ENCODE results near the gene TTLL5.
A peak's percentile ranks its signal among the peaks of the same experiment; 100 is the strongest.

The TTLL5 gene

DNA sequence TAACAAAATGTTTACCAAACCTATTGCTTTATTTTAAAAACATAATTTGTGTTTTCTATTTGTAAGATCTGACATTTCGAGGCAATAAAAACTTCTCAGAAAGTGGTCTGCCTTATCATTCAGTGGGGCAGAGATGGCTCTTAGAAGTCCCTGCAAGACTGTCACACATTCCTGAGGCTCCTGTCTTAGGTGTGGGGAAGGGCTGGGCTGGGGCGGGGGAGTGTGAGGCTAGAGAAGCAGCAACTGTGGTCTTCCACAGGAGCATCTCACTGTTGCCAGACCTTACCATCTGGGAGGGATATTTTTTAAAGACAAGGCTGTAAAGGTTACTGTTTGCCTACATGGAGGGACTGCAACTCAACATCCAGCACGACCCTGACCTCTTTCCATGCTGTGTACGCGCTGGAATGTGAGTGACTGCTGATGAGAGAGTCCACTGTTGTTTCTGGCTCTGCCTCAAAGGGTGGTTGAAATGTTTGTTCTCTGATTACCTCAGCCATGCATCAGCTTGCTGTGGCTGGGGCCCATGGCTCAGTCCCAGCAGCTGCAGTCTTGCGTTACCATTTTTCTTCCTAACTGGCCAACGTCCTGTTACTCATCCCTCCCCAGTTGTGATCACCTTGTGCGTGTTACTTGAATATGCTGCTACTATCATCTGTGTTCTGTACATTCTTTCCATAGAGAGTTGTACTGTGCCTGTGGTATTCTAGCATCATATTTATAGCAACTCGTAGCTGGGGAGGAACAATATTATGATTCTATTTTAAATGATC, 12.8 kb upstream of the TTLL5 start:
- DNase-seq, result peak in 5 of 42 donors; percentile 7 to 35 (median 15)
- intact Hi-C loops (cut with DNase I), result no loop called here

DNA sequence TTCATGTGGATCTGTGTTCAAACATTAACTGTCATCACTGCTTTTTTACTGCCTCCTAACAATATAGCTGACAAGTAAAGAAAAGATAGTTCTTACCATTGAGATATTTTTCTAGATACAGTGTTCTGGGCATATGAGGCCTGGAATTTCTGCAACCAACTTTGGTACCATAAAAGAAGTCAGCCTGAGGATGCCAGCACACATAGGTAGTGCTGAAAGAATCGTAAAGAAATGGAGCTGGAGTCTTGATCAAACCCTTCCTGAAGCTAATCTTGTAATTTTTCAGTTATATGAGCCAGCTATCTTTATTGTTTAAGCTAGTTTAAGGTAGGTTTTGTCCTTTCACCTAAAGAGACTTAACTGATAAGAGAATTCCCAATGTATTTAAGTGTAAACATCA, 11.7 kb upstream of the TTLL5 start:
- no peak for DNase-seq
- intact Hi-C loops (cut with DNase I), result no loop called here

DNA sequence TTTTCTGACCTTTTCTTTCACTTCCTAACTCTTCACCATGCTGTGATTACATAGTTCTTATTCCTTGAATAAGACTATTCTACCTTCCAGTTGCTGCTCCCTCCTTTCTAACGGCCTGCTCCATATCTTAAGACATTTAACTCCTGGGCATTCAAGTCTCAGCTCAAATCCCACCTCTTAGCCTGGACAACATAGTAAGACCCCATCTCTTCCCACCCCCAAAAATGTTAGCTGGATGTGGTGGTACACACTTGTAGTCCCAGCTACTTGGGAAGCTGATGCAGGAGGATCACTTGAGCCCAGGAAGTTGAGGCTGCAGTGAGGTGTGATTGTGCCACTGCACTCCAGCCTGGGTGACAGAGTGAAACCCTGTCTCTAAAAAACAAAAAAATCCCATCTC, 11.3 kb upstream of the TTLL5 start:
- intact Hi-C loops (cut with DNase I), result no loop called here
- no peak for DNase-seq

DNA sequence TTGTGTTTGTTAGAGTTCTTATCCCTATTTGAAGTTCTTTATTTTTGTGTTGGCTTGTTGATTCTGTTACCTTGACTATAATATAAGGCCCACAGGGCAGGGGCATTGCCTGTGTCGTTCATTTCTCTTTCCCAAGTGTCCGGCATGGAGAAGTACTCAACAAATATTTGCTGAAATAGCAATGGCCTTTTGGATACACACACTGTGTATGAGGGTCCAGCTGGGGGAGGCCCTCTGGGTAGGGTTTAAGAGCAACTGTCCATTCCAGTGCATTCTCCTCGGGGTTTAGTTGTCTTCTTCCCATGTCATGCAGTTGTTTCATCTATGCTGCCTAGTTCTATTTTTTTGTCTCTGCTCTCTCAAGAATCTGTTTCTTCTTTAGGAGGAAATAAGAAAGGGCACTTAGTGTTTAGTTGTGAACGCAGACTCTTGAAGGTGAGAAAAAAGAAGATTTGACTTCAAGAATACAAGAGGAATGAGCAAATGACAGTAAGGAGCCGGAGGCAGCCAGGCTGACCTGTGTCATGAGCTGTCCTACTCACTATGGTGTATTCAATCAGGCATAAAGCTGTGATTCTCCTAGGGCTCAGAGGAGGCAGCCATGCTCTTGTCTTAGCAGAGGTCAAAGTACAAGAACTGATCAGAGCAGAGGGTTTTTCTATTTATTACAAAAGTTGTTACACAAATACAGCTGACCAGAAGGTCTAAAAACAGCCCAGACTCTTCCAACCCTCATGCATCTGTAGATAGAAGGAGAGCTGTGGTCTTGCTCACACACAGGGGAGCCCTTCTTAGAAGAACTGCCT, 10.6 kb upstream of the TTLL5 start:
- no peak for DNase-seq

DNA sequence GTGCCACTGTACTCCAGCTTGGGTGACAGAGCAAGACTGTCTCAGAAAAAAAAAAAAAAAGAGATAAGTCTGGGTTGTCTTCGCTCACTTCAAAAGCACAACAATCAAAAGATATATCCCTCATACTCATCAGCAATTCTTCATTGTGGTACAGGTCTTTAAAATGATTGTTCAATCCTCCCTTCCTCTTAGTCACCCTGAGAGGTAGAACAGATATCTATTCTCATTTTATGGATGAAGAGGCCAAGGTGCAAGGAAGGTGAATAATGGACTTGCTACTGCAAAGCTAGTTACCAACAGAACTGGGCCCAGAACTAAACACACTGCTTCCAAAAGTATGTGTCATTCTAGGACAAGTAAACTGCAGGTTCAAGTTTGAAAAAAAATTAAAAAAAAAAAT, 7.5 kb upstream of the TTLL5 start:
- intact Hi-C loops (cut with DNase I), result no loop called here
- no peak for DNase-seq

More for the DNA sequence above, 10.6 kb upstream of the TTLL5 start:
- intact Hi-C loops (cut with DNase I), result no loop called here

DNA sequence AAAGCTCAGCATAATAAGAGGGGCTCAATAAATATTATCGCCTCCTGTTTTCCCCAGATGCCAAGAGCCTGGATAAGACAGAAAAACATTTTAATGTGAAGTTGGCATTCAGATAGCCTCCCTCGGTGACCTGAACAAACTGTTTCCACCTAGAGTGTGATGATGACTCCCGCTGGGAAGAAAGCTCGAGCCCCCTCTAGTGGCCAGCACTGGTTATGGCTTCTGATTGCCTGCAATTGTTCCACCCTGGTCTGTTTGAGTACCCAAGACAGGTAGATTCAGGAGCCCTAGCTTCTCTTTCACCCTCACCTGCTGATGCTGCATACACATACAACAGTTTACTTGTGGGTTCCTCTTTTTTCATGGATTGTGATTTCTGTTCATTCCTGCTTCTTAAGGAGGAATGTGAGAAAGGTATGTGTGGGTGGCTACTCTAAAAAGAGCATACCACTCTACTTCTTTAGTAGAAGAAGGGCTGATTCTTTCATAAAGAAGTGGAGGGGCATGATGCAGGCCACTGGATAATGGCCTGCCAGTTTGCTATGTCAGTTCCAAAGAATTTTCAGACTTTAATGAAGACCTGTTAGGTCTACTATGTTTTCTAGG, 6.8 kb upstream of the TTLL5 start:
- intact Hi-C loops (cut with DNase I), result loop anchor here (2.0 kb wide), 1 partner anchor 77 kb away; no protein-coding TSS in a partner anchor
- peak; percentile 70 to 94 (median 87) for DNase-seq

DNA sequence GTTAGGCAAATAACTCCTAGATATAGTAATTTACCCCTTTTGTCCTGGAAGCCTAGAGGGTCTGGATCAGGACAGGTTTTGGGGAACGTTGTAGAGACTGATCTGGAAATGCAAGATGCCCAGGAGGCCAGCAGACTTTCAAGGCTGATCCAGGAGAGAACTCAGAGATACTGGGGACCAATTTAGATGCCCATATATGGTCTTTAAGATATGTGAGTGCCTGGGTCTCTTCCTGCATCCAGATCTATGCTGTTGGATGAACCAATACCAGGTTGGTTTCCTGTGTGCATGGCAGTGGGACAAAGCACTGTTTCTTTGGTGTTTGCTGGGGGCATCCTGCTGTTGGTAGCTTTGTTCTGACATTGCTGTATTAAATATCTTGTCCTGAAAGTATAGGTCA, 5.8 kb upstream of the TTLL5 start:
- intact Hi-C loops (cut with DNase I), result loop anchor here (2.0 kb wide), 1 partner anchor 78 kb away; no protein-coding TSS in a partner anchor
- no peak for DNase-seq

DNA sequence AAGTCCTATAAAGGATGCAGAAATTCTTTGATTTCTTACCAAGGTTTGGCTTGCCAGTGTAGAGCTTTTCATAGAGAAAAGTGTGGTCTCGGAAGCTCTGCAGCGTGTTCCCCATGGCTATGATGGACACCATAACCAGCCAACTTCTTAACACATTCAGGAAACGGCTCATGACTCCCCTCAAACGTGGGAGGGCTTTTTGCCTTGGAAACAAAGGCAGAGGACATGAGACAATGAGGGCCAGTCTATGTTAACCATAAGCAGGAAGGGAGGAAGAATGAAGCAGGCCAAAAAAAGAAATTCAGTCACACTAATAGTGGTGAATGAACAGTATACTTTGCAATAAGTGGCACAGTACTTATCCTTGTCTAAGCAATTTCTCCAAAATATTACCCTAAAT, 3.7 kb upstream of the TTLL5 start:
- intact Hi-C loops (cut with DNase I), result no loop called here

DNA sequence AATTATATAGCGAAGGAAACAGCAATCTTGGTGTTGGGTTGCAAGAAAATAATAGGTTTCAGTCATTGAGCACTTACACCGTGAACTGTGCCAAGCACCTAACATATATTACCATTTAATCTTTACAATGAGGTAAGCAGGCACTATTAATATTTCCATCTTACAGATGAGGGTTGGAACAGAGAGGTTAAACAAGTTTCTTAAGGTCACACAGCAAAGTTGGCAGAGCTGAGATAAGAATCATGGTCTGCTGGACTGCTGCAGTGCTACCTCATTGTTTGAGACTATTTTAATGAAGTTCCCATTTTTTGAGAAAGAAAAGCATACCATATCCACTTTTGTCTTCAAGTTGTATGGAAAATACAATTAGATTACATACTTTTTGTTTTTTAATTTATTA, 2.1 kb upstream of the TTLL5 start:
- intact Hi-C loops (cut with DNase I), result no loop called here
- no peak for DNase-seq

More for the DNA sequence above, 3.7 kb upstream of the TTLL5 start:
- no peak for DNase-seq

DNA sequence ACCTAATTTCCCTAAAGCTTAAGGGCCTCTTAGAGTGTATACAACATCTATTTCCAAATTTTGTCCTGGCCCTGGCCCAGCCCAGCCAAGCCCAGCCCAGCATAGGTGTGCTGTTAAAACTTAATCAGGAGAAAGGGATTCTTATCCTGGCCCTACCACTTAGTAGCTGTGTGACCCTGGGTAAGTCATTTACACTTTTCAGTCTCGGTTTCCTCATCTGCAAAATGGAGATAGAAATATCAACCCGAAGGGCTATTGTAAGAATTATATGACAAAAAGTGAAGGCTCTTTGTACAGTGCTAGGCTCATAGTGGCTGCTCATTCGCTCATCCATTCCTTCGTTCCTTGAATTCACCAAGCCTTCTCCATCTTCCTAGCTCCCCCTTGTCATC, 812 bp upstream of the TTLL5 start:
- intact Hi-C loops (cut with DNase I), result no loop called here
- no peak for DNase-seq

DNA sequence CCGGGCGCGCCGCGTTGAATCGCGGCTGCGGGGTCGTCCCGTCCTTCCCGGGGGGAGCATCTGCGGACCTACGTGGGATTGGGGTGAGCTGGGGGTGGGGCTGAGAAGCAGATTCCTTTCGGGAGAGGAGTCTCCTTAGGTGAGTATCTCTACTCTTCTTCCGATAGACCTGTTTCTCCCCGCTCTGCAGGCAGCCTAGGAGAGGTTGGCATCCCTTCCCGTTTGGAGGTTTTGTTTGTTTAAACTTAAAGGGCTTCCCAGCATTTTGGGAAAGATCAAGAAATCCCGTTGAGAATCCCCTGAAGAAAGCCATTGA, 411 bp downstream of the TTLL5 start:
- intact Hi-C loops (cut with DNase I), result no loop called here
- no peak for DNase-seq

DNA sequence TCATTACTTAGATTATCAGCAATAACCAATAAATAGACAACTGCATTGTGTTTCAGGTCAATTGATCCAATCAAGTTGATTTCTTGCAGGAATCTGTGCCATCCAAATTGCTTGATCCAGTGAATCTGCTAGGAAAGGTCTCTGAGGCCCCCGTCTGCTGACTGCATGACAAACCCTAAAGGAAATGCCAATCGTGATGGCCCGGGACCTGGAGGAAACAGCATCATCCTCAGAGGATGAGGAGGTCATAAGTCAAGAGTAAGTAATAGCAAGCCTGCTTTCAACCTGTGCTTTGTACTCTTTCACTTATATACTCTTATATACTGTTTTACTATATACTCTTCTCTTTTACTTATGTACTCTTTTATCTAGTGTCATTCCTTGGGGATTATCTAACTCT, 1.9 kb downstream of the TTLL5 start:
- DNase-seq, result no peak
- intact Hi-C loops (cut with DNase I), result no loop called here

DNA sequence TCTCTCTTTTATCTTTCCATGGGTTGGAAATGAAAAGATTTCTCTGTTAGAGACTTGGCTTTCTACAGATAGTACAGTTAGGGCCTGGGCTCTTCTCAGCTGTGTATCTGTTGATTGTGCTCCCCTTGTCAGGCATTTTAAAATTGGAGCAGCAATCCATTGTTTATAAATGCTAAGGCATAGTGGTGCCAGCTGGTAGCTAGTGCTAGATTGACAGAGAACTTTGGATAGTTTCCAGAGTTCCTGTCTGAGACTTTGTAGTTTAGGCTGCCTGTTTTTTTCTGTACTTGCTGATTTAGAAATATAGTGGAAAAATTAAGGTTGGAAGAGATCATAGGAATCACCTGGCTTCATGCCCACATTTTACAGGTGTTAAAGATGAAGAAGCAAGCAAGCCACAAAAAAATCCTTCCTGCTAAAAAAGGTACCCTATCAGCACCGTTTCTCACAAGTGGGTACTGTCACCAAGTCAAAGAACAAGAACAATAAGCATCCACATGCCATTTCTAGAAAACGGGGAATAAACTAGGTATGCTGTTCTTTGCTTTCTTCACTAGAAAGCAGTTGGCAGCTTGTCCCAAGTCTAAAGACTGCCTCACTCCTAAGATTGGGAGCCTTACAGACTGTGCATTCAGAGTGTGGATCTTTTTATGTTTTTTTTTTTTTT, 6.2 kb downstream of the TTLL5 start:
- intact Hi-C loops (cut with DNase I), result no loop called here
- peak in 3 of 42 donors; percentile 11 to 28 (median 26) for DNase-seq

DNA sequence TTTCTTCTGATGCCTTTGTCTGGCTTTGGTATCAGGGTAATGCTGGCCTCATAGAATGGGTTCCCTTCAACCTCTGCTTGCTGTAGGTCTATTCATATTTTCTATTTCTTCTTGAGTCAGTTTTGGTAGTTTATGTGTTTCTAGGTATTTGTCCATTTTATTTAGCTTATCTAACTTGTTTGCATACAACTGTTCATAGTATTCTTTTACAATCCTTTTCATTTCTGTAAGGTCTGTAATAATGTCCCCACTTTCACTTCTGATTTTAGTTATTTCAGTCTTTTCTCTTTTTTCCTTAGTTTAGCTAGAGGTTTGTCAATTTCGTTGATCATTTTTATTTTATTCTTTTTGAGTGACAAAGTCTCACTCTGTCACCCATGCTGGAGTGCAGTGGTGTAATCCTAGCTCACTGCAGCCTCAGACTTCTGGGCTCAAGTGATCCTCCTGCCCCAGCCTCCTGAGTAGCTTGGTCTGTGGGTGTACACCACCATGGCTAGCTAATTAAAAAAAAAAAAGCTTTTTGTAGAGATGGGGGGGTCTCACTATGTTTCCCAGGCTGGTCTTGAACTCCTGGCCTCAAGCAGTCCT, 11.7 kb downstream of the TTLL5 start:
- DNase-seq, result no peak
- intact Hi-C loops (cut with DNase I), result no loop called here

DNA sequence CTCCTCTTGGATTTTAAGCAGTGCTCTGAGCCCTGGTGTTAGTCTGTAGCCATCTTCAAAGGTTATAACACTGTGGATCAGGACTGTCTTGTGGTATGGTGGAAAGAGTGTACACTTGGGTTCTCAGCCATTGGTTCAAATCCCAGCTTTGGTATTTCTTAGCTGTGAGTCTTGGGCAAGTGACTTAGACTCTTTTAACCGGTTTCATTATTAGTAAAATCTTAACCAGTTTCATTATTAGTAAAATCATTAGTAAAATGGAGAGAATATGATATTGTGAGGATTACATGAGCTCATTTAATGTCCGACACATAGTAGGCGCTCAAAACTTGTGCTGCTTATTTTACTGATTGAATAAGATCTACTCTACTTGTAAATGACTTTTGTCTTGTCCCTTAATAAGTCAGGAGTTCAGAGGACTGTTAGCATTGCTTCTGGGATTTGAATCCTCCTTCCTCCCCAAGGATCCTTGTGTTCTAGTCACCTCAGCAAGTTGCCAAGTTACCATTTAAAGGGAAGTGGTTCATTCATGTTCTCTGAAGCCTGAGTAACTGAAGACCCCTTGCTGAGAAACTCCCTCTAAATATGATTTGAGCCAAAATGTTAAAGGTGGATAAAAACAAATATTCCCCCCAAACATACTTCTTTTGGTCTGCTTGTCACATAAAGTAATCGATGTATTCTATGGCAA, 12.4 kb downstream of the TTLL5 start:
- intact Hi-C loops (cut with DNase I), result no loop called here

DNA sequence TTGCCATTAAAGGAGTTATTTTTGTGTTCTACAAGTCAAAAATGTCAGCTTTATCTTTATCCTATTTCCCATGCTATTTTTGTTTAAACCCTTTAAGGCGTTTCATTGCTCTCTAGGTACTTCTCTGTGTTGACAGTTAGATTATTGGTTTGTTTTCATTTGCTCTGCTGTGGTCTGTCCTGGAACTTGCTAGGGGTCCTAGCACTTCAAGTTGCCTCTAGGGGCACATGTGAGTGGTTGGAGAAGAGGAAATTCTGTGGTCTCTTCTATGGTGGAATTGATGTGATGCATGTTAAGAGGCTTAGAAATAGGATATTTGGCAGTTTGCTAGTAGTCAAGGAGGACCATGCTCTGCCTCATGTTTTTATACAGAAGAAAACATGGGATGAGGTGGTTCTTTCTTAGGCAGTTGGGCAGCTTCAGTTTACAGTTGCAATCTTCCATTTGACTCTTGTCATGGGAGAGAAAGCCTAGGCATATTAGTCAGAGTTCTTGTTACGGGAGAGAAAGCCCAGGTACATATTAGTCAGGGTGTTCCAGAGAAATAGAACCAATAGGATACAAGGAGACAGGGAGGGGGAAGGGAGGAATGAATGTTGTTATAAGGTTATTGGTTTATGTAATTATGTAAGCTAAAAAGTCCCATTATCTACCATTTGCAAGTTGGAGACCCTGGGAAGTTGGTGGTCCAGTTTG, 14.4 kb downstream of the TTLL5 start:
- DNase-seq, result no peak
- intact Hi-C loops (cut with DNase I), result no loop called here

More for the DNA sequence above, 12.4 kb downstream of the TTLL5 start:
- no peak for DNase-seq

DNA sequence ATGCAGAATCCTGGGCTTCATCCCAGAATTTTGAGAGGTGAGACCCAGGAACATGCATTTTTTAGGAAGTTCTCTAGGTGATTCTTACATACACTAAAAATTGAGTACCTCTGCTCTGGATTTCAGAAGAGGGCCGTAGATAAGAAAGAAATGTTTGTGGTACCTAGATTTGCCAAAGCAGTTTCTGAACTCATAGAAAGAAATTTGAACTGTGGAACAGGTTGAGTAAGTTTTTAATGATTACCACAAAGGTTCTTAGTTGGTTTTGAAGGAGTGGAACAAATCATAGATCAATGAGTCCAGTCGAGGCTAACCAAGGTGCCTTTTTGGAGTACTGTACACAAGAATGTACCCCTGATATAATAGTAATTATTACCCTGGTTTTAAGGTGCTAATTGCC, 24.9 kb downstream of the TTLL5 start:
- DNase-seq, result no peak
- intact Hi-C loops (cut with DNase I), result no loop called here

DNA sequence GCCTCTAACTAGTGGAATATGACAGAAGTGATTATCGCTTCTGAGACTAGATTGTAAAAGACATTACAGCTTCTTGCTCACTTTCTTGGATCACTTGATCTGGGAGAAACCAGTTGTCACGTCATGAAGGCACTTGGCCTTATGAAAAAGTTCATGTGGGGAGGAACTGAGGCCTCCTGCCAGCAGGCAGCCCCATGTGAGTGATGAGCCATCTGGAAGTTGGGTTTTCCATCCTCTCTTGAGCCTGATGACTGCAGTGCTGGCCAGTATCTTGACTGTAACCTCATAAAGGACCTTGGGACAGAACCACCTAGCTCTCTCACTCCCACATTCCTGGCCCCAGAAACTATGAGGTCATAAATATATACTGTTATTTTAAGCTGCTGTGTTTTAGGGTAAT, 28.0 kb downstream of the TTLL5 start:
- intact Hi-C loops (cut with DNase I), result no loop called here

More for the DNA sequence above, 28.0 kb downstream of the TTLL5 start:
- DNase-seq, result no peak

Measured in head of caudate nucleus (tissue), 42 donors.